Caco-2 (cell line): ENCODE data around the gene CEBPA. TPM values are rescaled to one million over a fixed set of nuclear protein-coding genes. Genes with fewer than 3 reads are reported as not detected.

ENCODE experiments used
- BruUV-seq: library from RNA; stranded (reverse); fragments of 400-500 nt; replicated peaks from 2 replicates; lab custom pipeline; 2021; lab: Mats Ljungman, UMichigan
- CTCF ChIA-PET: fragments of 300-600 bp; sonication (Branson Sonifier 250); formaldehyde crosslinking; loops from one replicate; lab custom pipeline; 2022; ENCODE audit warnings: antibody characterized with exemption; lab: Charles Lee
- POLR2A ChIA-PET: fragments of 300-600 bp; sonication (Branson Sonifier 250); formaldehyde crosslinking; loops from one replicate; lab custom pipeline; 2022; ENCODE audit warnings: antibody characterized with exemption; lab: Charles Lee
- DNase-seq, 2 experiments: peaks; one replicate each; pipeline versions ENCODE4 v3.0.0 to v3.0.0-alpha.2; 2020 to 2022
- H3K27me3 ChIP-seq: replicated peaks from 2 replicates; pipeline ENCODE4 v1.6.0; 2011; ENCODE audit warnings: low read length; ENCODE audit not compliant: control insufficient read depth, insufficient read depth
- H3K36me3 ChIP-seq: 2 replicates; pipeline ENCODE4 v1.5.1; 2011; ENCODE audit warnings: low read length; ENCODE audit not compliant: control insufficient read depth, insufficient read depth
- H3K4me1 ChIP-seq: fragments of 250-450 bp; sonication (Bioruptor Pico); 2 replicates; pipeline ENCODE4 v1.5.1; 2020; ENCODE audit warnings: mild to moderate bottlenecking
- H3K4me3 ChIP-seq: 2 replicates; pipeline ENCODE4 v1.5.1; 2011; ENCODE audit warnings: low read depth, mild to moderate bottlenecking, control low read depth, low read length
- H3K9me3 ChIP-seq: fragments of 250-450 bp; sonication (Bioruptor Pico); 2 replicates; pipeline ENCODE4 v1.5.1; 2020; ENCODE audit warnings: mild to moderate bottlenecking, moderate library complexity
- H3K27ac Mint-ChIP-seq: one replicate; pipeline ENCODE4 v1.8.0; 2022; ENCODE audit warnings: mixed read lengths; ENCODE audit not compliant: unreplicated experiment
- H3K27me3 Mint-ChIP-seq: one replicate; pipeline ENCODE4 v1.8.0; 2022; ENCODE audit warnings: mixed read lengths; ENCODE audit not compliant: insufficient read depth, unreplicated experiment
- H3K36me3 Mint-ChIP-seq: one replicate; pipeline ENCODE4 v1.8.0; 2022; ENCODE audit warnings: mild to moderate bottlenecking, mixed read lengths; ENCODE audit not compliant: insufficient read depth, unreplicated experiment
- H3K4me1 Mint-ChIP-seq: one replicate; pipeline ENCODE4 v1.8.0; 2022; ENCODE audit warnings: low read depth, mixed read lengths; ENCODE audit not compliant: unreplicated experiment
- H3K4me3 Mint-ChIP-seq: one replicate; pipeline ENCODE4 v1.8.0; 2022; ENCODE audit warnings: mild to moderate bottlenecking, moderate library complexity, mixed read lengths; ENCODE audit not compliant: unreplicated experiment
- H3K9me3 Mint-ChIP-seq: one replicate; pipeline ENCODE4 v1.8.0; 2022; ENCODE audit warnings: mixed read lengths; ENCODE audit not compliant: unreplicated experiment
- intact Hi-C: fragments of 100-400 bp; cut with micrococcal nuclease; formaldehyde crosslinking; loops from one replicate; pipeline ENCODE4 v1.10.0; 2022; ENCODE audit not compliant: unreplicated experiment
- total RNA-seq: library from RNA; stranded (reverse); gene quantifications from 2 replicates; pipeline ENCODE4 v1.2.3, GENCODE V29; 2022
- TF ChIP-seq, protein P1 (sequence below), 2 experiments: fragments of 200-600 bp in 1 of 2; IDR thresholded peaks; 1 replicate in 1 of 2; 2 replicates in 1 of 2; pipeline versions ENCODE4 v1.5.1 to v1.8.0; 2011 to 2022; ENCODE audit warnings: antibody characterized with exemption in 1 of 2, control low read depth in 1 of 2, inconsistent platforms in 1 of 2, low read depth in 1 of 2, low read length in 1 of 2, mild to moderate bottlenecking in 1 of 2, moderate library complexity in 1 of 2; ENCODE audit not compliant: insufficient read depth in 1 of 2, severe bottlenecking in 1 of 2, unreplicated experiment in 1 of 2

The CEBPA gene
- total RNA-seq, 1 experiment from 2014 or later, result 110 TPM

DNA sequence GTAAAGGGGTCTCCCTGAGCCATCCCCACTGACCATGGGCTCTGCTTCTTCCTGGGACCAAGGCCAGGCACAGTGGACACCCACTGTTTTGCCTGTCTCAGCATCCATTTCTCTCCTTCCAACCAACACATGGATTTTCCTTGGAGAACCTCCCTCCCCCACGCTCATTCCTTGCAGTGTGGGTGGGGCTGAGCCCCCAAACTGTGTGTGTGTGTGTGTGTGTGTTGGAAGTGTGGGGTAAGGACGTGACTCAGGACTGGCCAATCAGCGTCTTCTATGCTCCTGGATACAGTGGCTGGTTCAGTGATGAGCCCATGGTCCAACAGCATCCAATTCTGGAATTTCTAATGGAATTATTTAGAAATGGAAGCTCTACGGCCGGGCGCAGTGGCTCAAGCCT, 18.7 kb downstream of the CEBPA start:
- H3K27me3 ChIP-seq, result no peaks in the 10 kb centered on the region
- H3K9me3 ChIP-seq, result peaks cover 4% of the 10 kb centered on the region
- H3K4me3 ChIP-seq, result no peak overlapping the region
- H3K4me1 Mint-ChIP-seq, result peaks cover 40% of the 10 kb centered on the region
- intact Hi-C loops, result no loop called here
- H3K4me3 Mint-ChIP-seq, result no peak overlapping the region
- H3K36me3 ChIP-seq, result no peaks in the 10 kb centered on the region
- CTCF ChIA-PET, result no interaction called here
- no peak for DNase-seq
- no TSS peak for BruUV-seq
- H3K9me3 Mint-ChIP-seq, result peaks cover 14% of the 10 kb centered on the region
- no peaks in the 10 kb centered on the region for H3K27me3 Mint-ChIP-seq
- TF ChIP-seq, protein P1, sequence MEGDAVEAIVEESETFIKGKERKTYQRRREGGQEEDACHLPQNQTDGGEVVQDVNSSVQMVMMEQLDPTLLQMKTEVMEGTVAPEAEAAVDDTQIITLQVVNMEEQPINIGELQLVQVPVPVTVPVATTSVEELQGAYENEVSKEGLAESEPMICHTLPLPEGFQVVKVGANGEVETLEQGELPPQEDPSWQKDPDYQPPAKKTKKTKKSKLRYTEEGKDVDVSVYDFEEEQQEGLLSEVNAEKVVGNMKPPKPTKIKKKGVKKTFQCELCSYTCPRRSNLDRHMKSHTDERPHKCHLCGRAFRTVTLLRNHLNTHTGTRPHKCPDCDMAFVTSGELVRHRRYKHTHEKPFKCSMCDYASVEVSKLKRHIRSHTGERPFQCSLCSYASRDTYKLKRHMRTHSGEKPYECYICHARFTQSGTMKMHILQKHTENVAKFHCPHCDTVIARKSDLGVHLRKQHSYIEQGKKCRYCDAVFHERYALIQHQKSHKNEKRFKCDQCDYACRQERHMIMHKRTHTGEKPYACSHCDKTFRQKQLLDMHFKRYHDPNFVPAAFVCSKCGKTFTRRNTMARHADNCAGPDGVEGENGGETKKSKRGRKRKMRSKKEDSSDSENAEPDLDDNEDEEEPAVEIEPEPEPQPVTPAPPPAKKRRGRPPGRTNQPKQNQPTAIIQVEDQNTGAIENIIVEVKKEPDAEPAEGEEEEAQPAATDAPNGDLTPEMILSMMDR (IDR thresholded peaks at IDR 0.05; ENCODE audit: insufficient read depth in 1 of 2, low read depth in 1 of 2, low read length in 1 of 2, severe bottlenecking in 1 of 2, unreplicated experiment in 1 of 2), result no peak
- H3K4me1 ChIP-seq, result peaks cover 44% of the 10 kb centered on the region
- POLR2A ChIA-PET, result no interaction called here
- H3K27ac Mint-ChIP-seq, result no peak overlapping the region
- peaks cover 11% of the 10 kb centered on the region for H3K36me3 Mint-ChIP-seq

DNA sequence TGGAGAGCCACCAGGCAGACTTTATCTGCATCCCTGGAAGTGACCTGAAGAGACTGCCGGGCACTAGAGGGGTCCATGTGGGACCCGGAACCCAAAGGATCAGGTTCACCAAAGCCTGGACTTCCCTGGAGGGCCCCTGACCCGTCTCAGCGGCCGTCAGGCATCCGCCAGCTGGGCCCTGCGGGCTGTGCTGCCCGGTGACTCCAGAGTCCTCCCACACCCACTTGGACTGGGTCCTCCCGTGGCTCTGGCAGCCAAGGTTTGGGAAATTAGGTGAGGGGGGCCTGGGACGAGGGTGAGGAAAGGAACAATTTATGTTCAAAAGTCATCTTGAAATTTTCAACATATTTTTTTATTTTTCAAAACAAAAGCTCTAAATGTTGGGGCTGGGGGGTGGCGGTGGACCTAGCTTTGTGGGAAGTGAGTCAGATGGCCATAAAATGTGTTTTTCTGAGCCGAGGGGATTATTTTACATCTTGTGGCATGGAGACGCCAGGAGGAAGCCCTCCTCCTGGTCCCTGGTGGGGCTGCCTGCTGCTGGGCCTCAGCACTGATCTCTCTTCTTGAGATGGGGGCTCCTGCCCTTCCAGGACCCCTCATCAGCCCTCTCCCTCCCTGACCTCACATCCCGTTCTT, 20.2 kb downstream of the CEBPA start:
- no peak for DNase-seq
- H3K9me3 Mint-ChIP-seq, result no peaks in the 10 kb centered on the region
- ChIA-PET POLR2A (no interaction called here), CTCF (interaction anchor here (0.6 kb wide), 1 partner anchor 68 kb away, joined by 3 read pairs; no protein-coding TSS in a partner anchor)
- BruUV-seq, result no TSS peak
- no peak overlapping the region for H3K4me3 Mint-ChIP-seq
- H3K9me3 ChIP-seq, result peaks cover 3% of the 10 kb centered on the region; the same call in 1 of the 2 replicates
- no peak overlapping the region for H3K4me3 ChIP-seq
- intact Hi-C loops, result no loop called here
- peaks cover 43% of the 10 kb centered on the region for H3K4me1 Mint-ChIP-seq
- H3K36me3 ChIP-seq, result no peaks in the 10 kb centered on the region
- TF ChIP-seq, protein P1 (IDR thresholded peaks at IDR 0.05; ENCODE audit: insufficient read depth in 1 of 2, low read depth in 1 of 2, low read length in 1 of 2, severe bottlenecking in 1 of 2, unreplicated experiment in 1 of 2), result no peak
- H3K36me3 Mint-ChIP-seq, result peaks cover 16% of the 10 kb centered on the region
- peaks cover 58% of the 10 kb centered on the region for H3K4me1 ChIP-seq
- no peaks in the 10 kb centered on the region for H3K27me3 Mint-ChIP-seq
- peak overlapping the region; percentile 5 for H3K27ac Mint-ChIP-seq
- H3K27me3 ChIP-seq, result no peaks in the 10 kb centered on the region

DNA sequence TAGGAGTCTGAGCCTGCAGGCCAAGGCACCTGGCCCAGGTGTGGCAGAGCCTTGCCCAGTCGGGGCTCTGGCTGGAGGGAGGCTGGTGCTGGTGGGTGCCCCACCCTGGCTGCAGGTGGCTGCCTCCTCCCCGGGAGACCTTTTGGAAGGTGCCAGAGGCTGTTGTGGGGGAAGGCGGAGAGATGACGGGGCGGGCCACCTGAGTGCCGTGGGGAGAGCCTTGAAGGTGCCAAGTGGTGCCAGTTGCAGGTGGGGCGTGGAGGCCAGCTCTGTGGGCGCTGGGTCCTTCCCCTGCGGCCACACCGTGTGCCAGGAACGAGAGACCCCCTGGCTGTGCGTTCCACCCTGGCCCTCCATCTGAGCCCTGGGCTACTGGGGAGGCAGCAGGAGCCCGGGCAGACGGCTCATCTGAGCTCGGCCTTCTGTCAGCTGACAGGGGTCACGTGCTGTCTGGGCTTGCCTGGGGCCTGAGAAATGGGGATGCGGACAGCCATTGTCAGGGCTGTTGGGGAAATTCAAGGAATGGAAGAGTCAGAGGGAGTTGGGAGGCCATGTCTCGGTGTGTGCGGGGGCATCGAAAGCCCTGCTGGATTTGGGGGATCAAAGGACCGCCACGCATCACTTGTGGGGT, 20.9 kb downstream of the CEBPA start:
- H3K27ac Mint-ChIP-seq, result peak overlapping the region; percentile 5

More for the DNA sequence above, 20.9 kb downstream of the CEBPA start:
- ChIA-PET POLR2A (no interaction called here), CTCF (interaction anchor here (0.6 kb wide), 1 partner anchor 67 kb away, joined by 3 read pairs; no protein-coding TSS in a partner anchor)
- H3K4me1 Mint-ChIP-seq, result peaks cover 42% of the 10 kb centered on the region
- peaks cover 65% of the 10 kb centered on the region for H3K4me1 ChIP-seq
- no TSS peak for BruUV-seq
- no peak for DNase-seq
- intact Hi-C loops, result no loop called here
- no peaks in the 10 kb centered on the region for H3K36me3 ChIP-seq
- no peaks in the 10 kb centered on the region for H3K9me3 Mint-ChIP-seq
- H3K9me3 ChIP-seq, result peaks cover 6% of the 10 kb centered on the region; the same call in 1 of the 2 replicates
- H3K4me3 ChIP-seq, result no peak overlapping the region
- H3K36me3 Mint-ChIP-seq, result peaks cover 16% of the 10 kb centered on the region
- TF ChIP-seq, protein P1 (IDR thresholded peaks at IDR 0.05; ENCODE audit: insufficient read depth in 1 of 2, low read depth in 1 of 2, low read length in 1 of 2, severe bottlenecking in 1 of 2, unreplicated experiment in 1 of 2), result no peak
- H3K4me3 Mint-ChIP-seq, result no peak overlapping the region
- H3K27me3 ChIP-seq, result no peaks in the 10 kb centered on the region
- no peaks in the 10 kb centered on the region for H3K27me3 Mint-ChIP-seq
